ENCODE measurements around the gene MPHOSPH8.
A peak's percentile ranks its signal among the peaks of the same experiment; 100 is the strongest.
"Not testable (repeated sequence)": the region's sequence is repeated elsewhere in the genome, so short reads cannot be mapped to it uniquely, and the experiment has no call there.

Gene MPHOSPH8

GRCh38 chr13:19685437-19685836, 52.0 kb downstream of the MPHOSPH8 start:
- no peak for DNase-seq (ENCODE audit: low spot score)

GRCh38 chr13:19691447-19691846, 58.0 kb downstream of the MPHOSPH8 start:
- not testable (repeated sequence) for DNase-seq (ENCODE audit: low spot score)

GRCh38 chr13:19695428-19695827, 62.0 kb downstream of the MPHOSPH8 start:
- DNase-seq (ENCODE audit: low spot score): no peak

- no peak for DNase-seq (ENCODE audit: low spot score)
Observed at GRCh38 chr13:19695829-19696228, 62.4 kb downstream of the MPHOSPH8 start.

GRCh38 chr13:19700963-19701362, 67.5 kb downstream of the MPHOSPH8 start:
- not testable (repeated sequence) for DNase-seq (ENCODE audit: low spot score)

GRCh38 chr13:19701619-19702018, 68.2 kb downstream of the MPHOSPH8 start:
- not testable (repeated sequence) for DNase-seq (ENCODE audit: low spot score)

- not testable (repeated sequence) for DNase-seq (ENCODE audit: low spot score)
Observed at GRCh38 chr13:19704256-19704655, 70.8 kb downstream of the MPHOSPH8 start.

GRCh38 chr13:19709039-19709438, 75.6 kb downstream of the MPHOSPH8 start:
- not testable (repeated sequence) for DNase-seq (ENCODE audit: low spot score)

GRCh38 chr13:19709782-19710181, 76.3 kb downstream of the MPHOSPH8 start:
- not testable (repeated sequence) for DNase-seq (ENCODE audit: low spot score)

GRCh38 chr13:19713186-19713965, 79.9 kb downstream of the MPHOSPH8 start:
- peak; percentile 78 for DNase-seq (ENCODE audit: low spot score)

- no peak for DNase-seq (ENCODE audit: low spot score)
Observed at GRCh38 chr13:19720039-19720438, 86.6 kb downstream of the MPHOSPH8 start.

Measured in kidney capillary endothelial cell (primary cell).